ENCODE measurements around the gene SETD9.

The SETD9 gene

DNA sequence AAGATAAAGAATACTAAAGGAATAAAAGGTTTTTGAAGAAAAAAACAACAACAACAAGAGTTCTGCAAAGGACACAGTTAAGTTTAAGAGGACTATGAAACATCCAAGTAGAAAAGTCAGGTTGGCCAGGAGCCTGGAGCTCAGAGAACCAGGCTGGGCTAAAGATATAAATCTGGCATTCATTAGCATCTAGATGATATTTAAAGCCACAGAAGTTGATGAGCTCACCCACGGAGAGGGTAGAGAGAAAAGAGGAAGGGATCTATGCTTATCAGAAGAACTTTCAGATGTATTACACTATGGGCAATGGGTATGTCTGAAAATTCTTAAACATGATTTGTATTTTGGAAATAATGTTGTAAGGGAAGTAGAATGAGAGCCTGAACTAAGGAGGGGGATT lies 32.6 kb downstream of the SETD9 start:
- no peak for DNase-seq

DNA sequence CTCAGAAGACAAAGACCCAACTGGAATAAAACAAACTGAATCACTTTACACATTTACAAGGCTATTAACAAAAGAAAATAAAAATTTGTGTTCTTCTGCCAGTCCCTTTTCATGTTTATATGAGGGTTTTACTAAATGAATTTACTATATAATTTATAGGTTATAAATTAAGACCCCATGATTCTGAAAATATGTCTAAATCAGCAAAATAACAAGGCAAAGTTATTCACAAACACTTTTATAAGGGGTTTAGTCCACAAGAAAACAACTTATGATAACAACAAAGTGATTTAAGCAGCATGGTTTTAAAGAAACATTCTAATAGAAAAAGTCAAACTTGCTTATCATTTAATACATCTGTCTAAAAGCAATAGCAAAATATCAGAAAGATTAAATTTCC lies 37.7 kb downstream of the SETD9 start:
- DNase-seq, result no peak

DNA sequence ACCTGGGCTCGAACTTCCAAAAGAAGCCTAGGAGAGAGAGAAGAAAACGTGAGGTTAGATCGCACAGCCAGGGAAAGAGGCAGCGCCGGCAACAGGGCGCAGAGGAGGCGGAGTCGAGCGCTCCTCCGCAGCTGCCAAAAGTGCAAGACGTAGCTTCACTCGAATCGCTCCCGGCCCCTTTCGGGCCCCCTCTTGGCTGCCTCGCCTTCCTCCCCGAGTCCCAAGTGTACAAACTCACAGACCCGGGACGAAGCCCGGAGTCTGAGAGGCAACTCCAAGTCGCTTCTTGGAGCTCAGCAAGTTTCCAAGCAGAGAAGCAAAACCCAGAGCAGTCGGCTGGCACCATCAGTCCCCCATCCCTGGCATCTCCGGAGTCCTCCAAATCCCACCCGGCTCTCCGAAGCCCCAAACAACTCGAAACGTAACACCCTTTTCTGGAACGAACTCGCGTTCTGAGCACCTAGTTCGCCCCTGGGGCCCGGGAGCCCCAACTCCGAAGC lies 41.3 kb downstream of the SETD9 start:
- DNase-seq, result peak; percentile 4

DNA sequence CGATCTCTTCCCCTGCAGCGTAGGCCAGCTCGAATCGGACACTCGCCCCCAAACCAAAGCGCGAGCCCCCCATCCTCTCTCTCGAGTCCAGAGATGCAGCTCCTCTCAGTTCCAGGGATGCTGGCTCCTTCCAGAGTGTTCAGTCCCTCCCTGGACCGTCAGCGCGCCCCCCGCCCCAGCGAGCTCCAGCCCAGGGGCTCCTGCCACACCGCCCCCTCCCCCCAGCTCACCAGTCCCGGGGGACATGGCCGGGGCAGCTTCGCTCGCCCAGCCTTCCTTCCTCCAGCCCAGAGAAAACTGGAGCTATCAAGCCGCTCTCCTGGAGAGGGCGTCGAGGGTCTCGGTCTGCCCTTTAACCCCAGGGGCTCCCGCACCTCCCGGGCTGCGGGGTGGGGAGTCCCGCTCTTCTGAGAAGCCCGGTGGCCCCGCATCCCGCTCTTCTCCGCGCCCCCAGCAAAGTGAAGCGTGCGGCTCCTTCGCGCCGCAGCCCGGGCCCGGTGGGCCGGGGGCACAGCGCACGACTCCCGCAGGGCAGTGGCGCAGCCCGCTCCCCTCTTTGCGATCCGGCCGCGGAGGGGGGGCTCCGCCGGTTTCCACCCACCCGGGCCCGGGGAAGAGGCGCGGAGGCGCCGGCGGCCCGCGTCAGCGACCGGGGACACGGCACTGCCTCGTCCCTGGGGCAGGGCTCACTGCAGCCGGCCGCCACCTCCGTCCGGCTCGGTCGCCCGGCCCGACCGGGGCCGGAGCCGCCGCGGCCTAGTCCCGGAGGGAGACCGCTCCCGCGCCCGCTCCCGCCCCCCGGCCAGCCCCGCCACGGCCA lies 41.9 kb downstream of the SETD9 start:
- DNase-seq, result peak; percentile 27

DNA sequence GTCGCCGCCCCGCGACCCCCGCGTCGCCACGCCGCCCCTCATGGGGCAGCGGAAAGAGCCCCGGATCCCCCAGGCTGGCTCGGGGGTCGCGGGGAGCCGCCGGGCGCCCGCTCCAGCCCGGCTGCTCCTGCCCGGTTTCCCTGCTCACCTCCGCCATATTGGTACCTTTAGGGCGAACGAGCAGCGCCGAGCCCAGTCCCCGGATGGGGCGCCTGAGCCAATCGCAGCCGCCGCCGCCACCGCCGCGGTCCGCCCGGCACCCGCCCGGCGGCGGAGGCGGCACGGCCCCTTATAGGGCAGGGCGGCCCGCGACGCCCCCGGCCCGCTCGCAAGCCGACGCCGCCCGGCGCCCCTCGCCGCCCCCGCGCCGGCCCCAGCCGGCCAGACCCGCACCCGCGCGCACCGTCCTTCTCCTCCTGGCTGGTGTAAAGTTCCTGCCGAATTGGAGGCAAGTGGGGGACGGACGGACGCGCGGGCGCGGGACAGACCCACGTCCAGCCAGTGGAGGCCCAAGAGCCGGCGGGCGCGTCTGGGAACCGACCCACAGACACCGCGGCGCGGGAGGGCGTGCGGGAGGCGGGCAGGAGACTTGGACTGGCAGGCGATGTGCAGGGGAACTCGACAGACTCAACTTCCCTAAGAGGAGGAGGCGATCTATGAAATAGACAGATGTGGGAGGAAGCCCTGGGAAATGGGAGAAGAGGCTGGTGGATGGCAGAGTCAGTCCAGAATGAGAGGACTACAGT lies 42.7 kb downstream of the SETD9 start, which contains the start of gene MIER3:
Gene MIER3, minus strand, starts transcription at position 178 of the 746 bp plus-strand sequence. Its CDS starts 21 bp downstream, at position 157.
- peak; percentile 76 for DNase-seq

DNA sequence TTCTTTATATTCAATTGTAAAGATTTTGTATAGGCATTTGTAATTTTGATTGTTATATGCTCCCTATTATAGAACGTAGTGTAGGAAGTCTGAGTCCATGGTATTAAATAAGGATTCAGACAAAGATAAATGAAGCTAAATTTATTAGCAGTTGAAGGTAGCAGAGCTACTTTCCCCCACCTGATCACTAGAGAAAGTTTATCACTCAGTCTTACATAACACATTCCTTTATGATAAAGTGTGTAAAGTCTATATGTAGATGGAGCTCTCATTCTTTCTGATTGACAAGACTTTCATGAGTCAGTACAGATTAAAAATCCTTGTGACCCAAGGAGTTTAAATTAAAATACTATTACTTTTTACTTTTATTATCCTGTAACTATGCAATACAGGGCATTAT lies 44.9 kb downstream of the SETD9 start:
- DNase-seq, result no peak

DNA sequence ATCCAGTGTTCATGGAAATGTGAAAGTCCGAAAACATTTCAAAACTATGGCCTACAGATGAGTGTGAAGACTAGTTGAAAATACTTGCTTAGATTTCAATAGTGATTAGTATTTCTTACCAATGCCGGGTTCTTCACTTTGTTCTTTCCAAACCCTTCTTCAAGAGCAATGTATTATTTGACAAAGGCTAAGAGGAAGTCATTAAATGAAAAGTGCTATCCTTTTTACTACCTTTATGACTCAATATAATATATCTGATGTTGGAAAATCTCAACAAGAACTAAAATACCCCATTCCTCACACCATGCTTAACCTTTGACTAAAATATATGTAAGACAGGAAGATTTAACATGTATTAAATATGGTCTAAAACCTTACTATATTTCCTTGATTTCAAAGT lies 49.2 kb downstream of the SETD9 start:
- DNase-seq, result no peak

DNA sequence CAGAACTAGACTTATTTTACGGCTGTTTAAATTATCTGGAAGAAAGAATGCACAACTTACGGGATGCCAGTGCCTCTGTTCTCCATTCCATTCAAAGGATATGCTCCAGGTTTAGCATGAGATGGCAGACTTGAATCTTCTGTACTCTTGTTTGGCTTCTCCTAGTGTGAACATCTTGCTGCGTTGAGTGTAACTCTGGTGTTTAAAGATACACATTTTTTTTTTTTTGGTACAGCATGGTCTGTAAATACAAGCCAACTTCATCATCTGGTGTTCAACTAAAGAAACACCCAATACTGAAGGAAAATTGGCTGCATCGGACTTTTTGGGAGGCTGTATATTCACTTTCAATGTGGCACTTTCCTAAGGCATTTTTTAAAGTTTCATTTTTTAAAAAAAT lies 49.9 kb downstream of the SETD9 start:
- no peak for DNase-seq

DNA sequence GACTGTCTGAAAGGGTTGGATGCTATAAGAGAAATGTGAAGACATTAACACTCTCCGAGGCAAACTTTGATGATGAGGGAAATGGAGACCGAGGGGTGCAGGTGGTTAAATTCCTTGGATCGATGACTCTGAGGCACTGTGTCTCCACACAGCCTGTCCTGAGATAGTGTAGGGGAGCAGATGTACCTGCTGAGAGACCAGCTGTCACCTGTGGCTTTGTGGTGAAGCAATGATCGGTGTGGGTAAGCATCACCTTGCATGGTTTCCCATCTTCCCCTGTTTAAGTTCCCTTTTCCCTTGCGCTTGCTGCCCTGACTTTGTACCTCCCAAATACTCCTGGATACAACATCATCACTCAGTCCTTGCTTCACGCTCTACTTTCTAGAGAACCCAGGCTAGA lies 52.4 kb downstream of the SETD9 start:
- no peak for DNase-seq

DNA sequence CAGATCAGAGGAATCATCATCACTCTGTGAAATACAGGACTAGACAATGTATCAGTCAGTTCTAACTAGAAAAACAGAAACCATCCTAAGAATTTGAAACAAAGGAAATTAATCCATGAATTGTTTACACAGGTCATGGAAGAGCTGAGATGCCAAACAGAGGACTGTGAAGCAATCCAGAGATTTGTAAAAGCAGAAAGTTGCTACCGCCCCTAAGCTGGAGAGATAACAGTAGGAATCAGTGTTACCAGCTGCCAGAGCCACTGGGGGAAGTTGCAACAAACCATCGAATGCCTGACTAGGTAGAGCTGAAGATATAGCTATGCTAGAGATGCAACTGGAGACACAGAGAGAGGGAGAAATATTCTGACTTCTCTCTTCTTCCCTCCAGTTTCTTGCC lies 52.9 kb downstream of the SETD9 start:
- no peak for DNase-seq

DNA sequence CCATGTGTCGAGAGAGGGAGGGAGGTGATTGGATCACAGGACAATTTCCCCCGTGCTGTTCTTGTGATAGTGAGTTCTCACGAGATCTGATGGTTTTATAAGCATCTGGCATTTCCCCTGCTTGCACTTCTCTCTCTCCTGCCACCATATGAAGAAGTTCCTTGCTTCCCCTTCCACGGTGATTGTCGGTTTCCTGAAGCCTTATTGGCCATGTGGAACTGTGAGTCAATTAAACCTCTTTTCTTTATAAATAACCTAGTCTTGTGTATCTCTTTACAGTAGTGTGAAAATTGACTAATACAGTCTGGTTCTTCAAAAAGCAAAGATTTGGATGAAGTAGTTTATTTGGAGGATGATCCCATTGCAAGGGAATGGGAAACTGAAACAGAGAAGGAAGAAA lies 53.9 kb downstream of the SETD9 start:
- DNase-seq, result no peak

DNA sequence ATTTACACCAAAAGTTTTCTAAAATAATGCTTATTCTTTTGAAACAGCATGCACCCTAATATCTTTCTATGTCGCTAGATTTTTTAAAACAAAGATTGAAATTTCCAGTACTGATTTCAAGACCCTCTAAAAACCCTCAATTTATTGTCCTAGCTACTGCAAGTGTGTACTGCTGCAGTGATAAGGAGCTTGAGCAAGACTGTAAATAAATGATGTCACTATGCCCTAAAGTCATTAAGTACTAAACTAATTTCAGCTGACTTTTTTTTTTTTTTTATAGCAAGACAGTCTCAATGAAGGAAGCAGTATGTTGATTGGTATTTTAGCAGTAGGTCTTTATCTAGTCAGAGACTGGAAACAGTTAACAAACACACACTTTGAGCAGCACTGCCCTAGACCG lies 54.8 kb downstream of the SETD9 start:
- no peak for DNase-seq

All from NCI-H345 (cell line).